Suprapubic skin (tissue), 4 donors: ENCODE measurements around the gene ZNF593. TPM values are rescaled to one million over a fixed set of nuclear protein-coding genes. Genes with fewer than 3 reads are reported as not detected.
A peak's percentile ranks its signal among the peaks of the same experiment; 100 is the strongest.

Experiments used
- DNase-seq, 2 donors: peaks; one replicate each; pipeline ENCODE4 v3.0.0-alpha.2; 2019; ENCODE audit warnings: low spot score in 2 of 2
- H3K27ac ChIP-seq: fragments of 200-600 bp; sonication (generic); one replicate; pipeline ENCODE4 v1.5.1; 2019
- H3K27me3 ChIP-seq: fragments of 200-600 bp; sonication (generic); one replicate; pipeline ENCODE4 v1.5.1; 2019
- H3K36me3 ChIP-seq: fragments of 200-600 bp; sonication (generic); one replicate; pipeline ENCODE4 v1.5.1; 2019
- H3K4me1 ChIP-seq: fragments of 200-600 bp; sonication (generic); one replicate; pipeline ENCODE4 v1.5.1; 2019
- H3K4me3 ChIP-seq: fragments of 200-600 bp; sonication (generic); one replicate; pipeline ENCODE4 v1.5.1; 2019; ENCODE audit warnings: mild to moderate bottlenecking
- H3K9me3 ChIP-seq: fragments of 200-600 bp; sonication (generic); one replicate; pipeline ENCODE4 v1.5.1; 2019
- CTCF ChIP-seq, 2 donors: fragments of 200-600 bp in 1 of 2; fragments of 450-650 bp in 1 of 2; sonication (generic) in 1 of 2; IDR thresholded peaks; one replicate each; pipeline ENCODE4 v1.5.1; 2016 to 2019; ENCODE audit warnings: antibody characterized with exemption in 2 of 2, mild to moderate bottlenecking in 1 of 2, moderate library complexity in 1 of 2
- EP300 ChIP-seq: sonication (generic); formaldehyde crosslinking; IDR thresholded peaks from one replicate; pipeline ENCODE4 v1.6.1; 2017; ENCODE audit warnings: antibody characterized with exemption
- POLR2A ChIP-seq, 2 donors: fragments of 450-650 bp; IDR thresholded peaks; one replicate each; pipeline ENCODE4 v1.6.1; 2017; ENCODE audit warnings: antibody characterized with exemption in 2 of 2, mild to moderate bottlenecking in 2 of 2, moderate library complexity in 2 of 2
- POLR2AphosphoS5 ChIP-seq, 3 donors: sonication (generic); formaldehyde crosslinking; IDR thresholded peaks; one replicate each; pipeline ENCODE4 v1.6.1; 2017; ENCODE audit warnings: antibody characterized with exemption in 3 of 3
- WGBS: methylation state at CpG from one replicate; pipeline ENCODE4 v1.1.5; 2018; 5-methylcytosine and 5-hydroxymethylcytosine counted together
- total RNA-seq, 4 donors: library from RNA; depleted of rRNA; stranded (reverse); fragments of >200 nt; gene quantifications; one replicate each; pipeline ENCODE4 v1.1.0, GENCODE V29; 2016

ZNF593 gene
- total RNA-seq, 4 donors from 2014 or later: 15.3 to 53.4 (median 28.3) TPM

GRCh38 chr1:26159743-26160039, 10.0 kb upstream of the ZNF593 start:
- H3K36me3 ChIP-seq: no peaks in the 10 kb centered on the region
- no peak for DNase-seq
- 62% methylated on average over 4 of the region's 4 CpGs for WGBS
- H3K9me3 ChIP-seq: no peaks in the 10 kb centered on the region
- no peak overlapping the region for H3K27ac ChIP-seq
- H3K4me3 ChIP-seq: peak overlapping the region; percentile 65
- TF ChIP-seq CTCF (IDR thresholded peaks at IDR 0.05): no peak
- TF ChIP-seq EP300: no peak
- TF ChIP-seq POLR2AphosphoS5 (IDR thresholded peaks at IDR 0.05): no peak
- no peak for TF ChIP-seq POLR2A (IDR thresholded peaks at IDR 0.05)
- peaks cover 26% of the 10 kb centered on the region for H3K4me1 ChIP-seq
- peaks cover 38% of the 10 kb centered on the region for H3K27me3 ChIP-seq

- DNase-seq: no peak
- WGBS: 74% methylated on average over 10 of the region's 18 CpGs
- Histone ChIP-seq H3K27ac (no peak overlapping the region), H3K27me3 (peaks cover 36% of the 10 kb centered on the region), H3K9me3 (no peaks in the 10 kb centered on the region), H3K4me3 (peak overlapping the region; percentile 65), H3K36me3 (no peaks in the 10 kb centered on the region), H3K4me1 (peaks cover 27% of the 10 kb centered on the region)
- TF ChIP-seq CTCF (IDR thresholded peaks at IDR 0.05): no peak
These were observed 8.9 kb upstream of the ZNF593 start for GRCh38 chr1:26160527-26161414.

GRCh38 chr1:26161415-26162219, 8.1 kb upstream of the ZNF593 start:
- TF ChIP-seq EP300 (no peak), POLR2A (IDR thresholded peaks at IDR 0.05) (no peak)
- H3K4me1 ChIP-seq: peaks cover 27% of the 10 kb centered on the region
- no peak overlapping the region for H3K27ac ChIP-seq
- peaks cover 29% of the 10 kb centered on the region for H3K27me3 ChIP-seq
- under 1% methylated on average over 46 of the region's 98 CpGs for WGBS
- no peaks in the 10 kb centered on the region for H3K9me3 ChIP-seq
- H3K36me3 ChIP-seq: no peaks in the 10 kb centered on the region
- H3K4me3 ChIP-seq: peak overlapping the region; percentile 65
- no peak for DNase-seq

GRCh38 chr1:26162220-26162709, 7.4 kb upstream of the ZNF593 start:
- peaks cover 23% of the 10 kb centered on the region for H3K27me3 ChIP-seq
- no peaks in the 10 kb centered on the region for H3K36me3 ChIP-seq
- DNase-seq: no peak
- H3K9me3 ChIP-seq: no peaks in the 10 kb centered on the region
- H3K4me3 ChIP-seq: peak overlapping the region; percentile 65
- TF ChIP-seq CTCF (IDR thresholded peaks at IDR 0.05) (no peak), POLR2A (IDR thresholded peaks at IDR 0.05) (no peak), POLR2AphosphoS5 (IDR thresholded peaks at IDR 0.05) (no peak), EP300 (no peak)
- H3K4me1 ChIP-seq: peaks cover 27% of the 10 kb centered on the region
- 25% methylated on average over 21 of the region's 21 CpGs for WGBS
- no peak overlapping the region for H3K27ac ChIP-seq

- H3K4me3 ChIP-seq: peak overlapping the region; percentile 57
- H3K27me3 ChIP-seq: peaks cover 12% of the 10 kb centered on the region
- TF ChIP-seq POLR2A (IDR thresholded peaks at IDR 0.05) (no peak), POLR2AphosphoS5 (IDR thresholded peaks at IDR 0.05) (no peak), CTCF (IDR thresholded peaks at IDR 0.05) (no peak), EP300 (no peak)
- WGBS: 76% methylated on average over 7 of the region's 9 CpGs
- H3K9me3 ChIP-seq: no peaks in the 10 kb centered on the region
- H3K4me1 ChIP-seq: peaks cover 27% of the 10 kb centered on the region
- H3K36me3 ChIP-seq: no peaks in the 10 kb centered on the region
- DNase-seq: no peak
- no peak overlapping the region for H3K27ac ChIP-seq
These were observed 6.0 kb upstream of the ZNF593 start for GRCh38 chr1:26163684-26164035.
